GM04504 (cell line): ENCODE measurements around the gene PXMP4.

Source experiments
- DNase-seq: peaks from one replicate; pipeline ENCODE4 v3.0.0-alpha.2; 2012; ENCODE audit warnings: low read depth

PXMP4 gene

DNA sequence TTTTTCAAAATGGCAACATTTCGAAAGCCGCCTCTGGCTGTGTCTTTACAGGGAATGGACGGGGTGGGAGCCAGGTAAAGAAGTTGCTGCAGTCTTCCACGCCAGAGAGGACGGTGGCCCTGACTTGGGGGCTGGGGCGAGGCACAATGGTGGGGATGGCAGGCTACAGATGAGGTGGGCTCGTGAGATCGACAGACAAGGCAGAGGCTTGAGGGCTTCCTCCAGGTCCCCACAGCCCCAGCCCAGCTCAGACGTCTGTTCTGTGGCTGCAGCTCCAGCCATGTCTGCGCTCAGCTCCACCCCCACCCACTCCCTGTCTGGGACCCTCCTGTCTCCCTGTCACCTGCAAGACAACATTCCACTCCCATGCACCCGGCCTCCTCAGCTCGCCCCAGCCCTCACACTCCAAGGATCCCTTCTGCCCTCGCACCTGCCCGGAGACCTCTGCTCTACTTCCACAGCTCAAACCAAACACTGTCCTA lies 65.4 kb downstream of the PXMP4 start:
- no peak for DNase-seq

DNA sequence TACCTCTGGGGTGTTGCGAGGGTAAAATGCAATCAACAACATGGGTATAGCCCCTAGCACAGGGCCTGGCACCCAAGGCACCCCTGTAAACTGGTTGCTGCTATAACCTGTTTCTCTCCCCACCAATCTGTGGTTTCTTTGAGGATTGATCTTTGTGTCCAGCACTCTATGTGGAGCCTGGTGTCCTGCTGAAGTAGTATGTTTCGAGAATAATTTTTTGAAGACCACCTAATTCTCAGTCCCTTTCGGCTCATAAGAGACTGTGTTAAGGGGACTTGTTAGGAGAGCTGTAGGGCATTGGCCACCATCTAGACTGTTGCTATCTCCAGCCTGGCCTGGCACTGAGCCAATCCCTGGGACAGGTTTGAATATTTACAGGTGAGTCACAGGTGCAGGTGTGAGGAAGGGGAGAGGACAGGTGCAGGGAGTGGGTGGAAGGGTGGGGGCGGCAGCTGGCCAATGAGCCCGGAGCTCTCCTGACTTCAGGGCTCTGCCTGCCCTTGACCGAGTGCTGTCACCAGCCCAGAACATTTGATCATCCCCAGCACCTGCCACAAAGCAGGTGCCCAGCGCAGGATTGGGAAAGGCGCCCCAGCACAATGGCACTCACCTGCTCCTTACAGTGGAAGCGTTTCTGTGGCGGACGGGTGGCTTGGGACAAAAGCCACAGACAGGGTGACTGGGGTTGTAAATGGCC lies 66.1 kb downstream of the PXMP4 start:
- DNase-seq: no peak

DNA sequence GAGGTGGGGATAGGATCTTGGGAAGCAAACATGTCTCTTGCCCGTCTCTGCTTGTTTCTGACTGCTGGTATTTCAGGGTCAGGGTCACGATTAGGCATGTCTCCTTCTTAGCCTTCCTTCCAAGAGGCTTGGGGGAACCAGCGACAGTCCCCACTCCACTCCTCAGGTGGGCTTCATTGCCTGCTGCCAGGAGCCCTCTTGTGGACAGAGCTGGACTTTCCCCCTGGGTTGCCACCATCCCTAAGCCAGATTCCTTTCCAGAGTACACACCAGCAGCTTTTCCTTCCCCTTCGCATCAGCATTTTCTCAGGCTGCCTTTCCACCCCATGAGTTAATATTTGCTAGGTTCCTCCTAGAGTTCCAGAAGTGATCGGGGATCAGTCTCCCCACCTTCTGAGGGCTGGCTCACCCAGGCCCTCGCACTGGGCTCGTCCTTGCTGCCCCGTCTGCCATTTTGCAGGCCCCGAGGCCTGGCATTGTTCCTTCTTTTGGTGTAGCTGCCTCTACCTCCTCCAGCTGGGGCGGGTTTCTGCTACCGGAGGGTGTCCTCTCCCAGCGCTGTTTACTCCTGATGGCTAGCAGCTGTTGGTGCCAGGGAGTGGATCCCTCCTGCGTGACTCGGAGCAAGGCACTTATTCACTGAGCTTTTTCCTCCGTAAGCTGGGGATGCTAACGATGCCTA lies 66.8 kb downstream of the PXMP4 start:
- DNase-seq: no peak
